GM21717 (cell line): Measurements from ENCODE around the gene LIMS2.

Source experiments
- ATAC-seq: cut with Tn5 transposase; IDR thresholded peaks from one replicate; pipeline ENCODE4 v1.9.1; 2021; ENCODE audit warnings: mild to moderate bottlenecking, moderate library complexity; ENCODE audit not compliant: unreplicated experiment

Gene LIMS2

GRCh38 chr2:127678531-127678930 is 3.2 kb upstream of the LIMS2 start:
- no peak for ATAC-seq

- no peak for ATAC-seq
Observed at GRCh38 chr2:127676906-127677305, 1.6 kb upstream of the LIMS2 start.

- ATAC-seq, result no peak
Observed at GRCh38 chr2:127674241-127675209, 805 bp downstream of the LIMS2 start.

GRCh38 chr2:127673291-127674069 is 1.9 kb downstream of the LIMS2 start:
- ATAC-seq, result no peak

- no peak for ATAC-seq
Observed at GRCh38 chr2:127672341-127673224, 2.7 kb downstream of the LIMS2 start.

- no peak for ATAC-seq
Observed at GRCh38 chr2:127671557-127672302, 3.6 kb downstream of the LIMS2 start.

GRCh38 chr2:127670957-127671290 is 4.4 kb downstream of the LIMS2 start:
- ATAC-seq, result no peak

- no peak for ATAC-seq
Observed at GRCh38 chr2:127670055-127670956, 5.0 kb downstream of the LIMS2 start.

GRCh38 chr2:127669056-127669455 is 6.3 kb downstream of the LIMS2 start:
- no peak for ATAC-seq

- no peak for ATAC-seq
Observed at GRCh38 chr2:127665267-127665893, 9.9 kb downstream of the LIMS2 start.

- no peak for ATAC-seq
Observed at GRCh38 chr2:127664895-127665225, 10.5 kb downstream of the LIMS2 start.

GRCh38 chr2:127664065-127664894 is 11.1 kb downstream of the LIMS2 start:
- ATAC-seq, result no peak

- no peak for ATAC-seq
Observed at GRCh38 chr2:127663566-127664064, 11.7 kb downstream of the LIMS2 start.

GRCh38 chr2:127662937-127663565 is 12.3 kb downstream of the LIMS2 start:
- no peak for ATAC-seq

- no peak for ATAC-seq
Observed at GRCh38 chr2:127661949-127662510, 13.3 kb downstream of the LIMS2 start.

- no peak for ATAC-seq
Observed at GRCh38 chr2:127661072-127661649, 14.2 kb downstream of the LIMS2 start.

- no peak for ATAC-seq
Observed at GRCh38 chr2:127660291-127660578, 15.1 kb downstream of the LIMS2 start.
